ENCODE measurements around the gene COL16A1.

Gene COL16A1

GRCh38 chr1:31624309-31624708 is 79.5 kb downstream of the COL16A1 start:
- Histone ChIP-seq H3K4me1 (ENCODE audit: insufficient read depth, low read length) (no peaks in the 10 kb centered on the region), H3K9ac (ENCODE audit: low read depth, low read length) (no peak overlapping the region), H3K27ac (ENCODE audit: low read length) (no peak overlapping the region), H3K4me3 (ENCODE audit: low read length) (no peak overlapping the region), H3K36me3 (ENCODE audit: insufficient read depth, low read depth, low read length) (peaks cover 14% of the 10 kb centered on the region), H3K9me3 (ENCODE audit: insufficient read depth, low read depth, low read length) (no peaks in the 10 kb centered on the region), H3K27me3 (ENCODE audit: insufficient read depth, low read length) (peaks cover 8% of the 10 kb centered on the region; the same call in 1 of the 2 replicates)

GRCh38 chr1:31623365-31623764 is 80.5 kb downstream of the COL16A1 start:
- Histone ChIP-seq H3K4me3 (ENCODE audit: low read length) (no peak overlapping the region), H3K36me3 (ENCODE audit: insufficient read depth, low read depth, low read length) (peaks cover 5% of the 10 kb centered on the region; the same call in 1 of the 2 replicates), H3K9ac (ENCODE audit: low read depth, low read length) (no peak overlapping the region), H3K27me3 (ENCODE audit: insufficient read depth, low read length) (peaks cover 17% of the 10 kb centered on the region), H3K4me1 (ENCODE audit: insufficient read depth, low read length) (no peaks in the 10 kb centered on the region), H3K9me3 (ENCODE audit: insufficient read depth, low read depth, low read length) (no peaks in the 10 kb centered on the region), H3K27ac (ENCODE audit: low read length) (no peak overlapping the region)

GRCh38 chr1:31621847-31622730 is 81.7 kb downstream of the COL16A1 start:
- no peak overlapping the region for H3K27ac ChIP-seq (ENCODE audit: low read length)
- no peak overlapping the region for H3K9ac ChIP-seq (ENCODE audit: low read depth, low read length)
- H3K4me1 ChIP-seq (ENCODE audit: insufficient read depth, low read length): no peaks in the 10 kb centered on the region
- peaks cover 28% of the 10 kb centered on the region for H3K27me3 ChIP-seq (ENCODE audit: insufficient read depth, low read length)
- H3K9me3 ChIP-seq (ENCODE audit: insufficient read depth, low read depth, low read length): no peaks in the 10 kb centered on the region
- no peak overlapping the region for H3K4me3 ChIP-seq (ENCODE audit: low read length)
- H3K36me3 ChIP-seq (ENCODE audit: insufficient read depth, low read depth, low read length): no peaks in the 10 kb centered on the region

GRCh38 chr1:31621498-31621820 is 82.4 kb downstream of the COL16A1 start:
- no peaks in the 10 kb centered on the region for H3K36me3 ChIP-seq (ENCODE audit: insufficient read depth, low read depth, low read length)
- H3K27ac ChIP-seq (ENCODE audit: low read length): no peak overlapping the region
- H3K9me3 ChIP-seq (ENCODE audit: insufficient read depth, low read depth, low read length): no peaks in the 10 kb centered on the region
- H3K4me3 ChIP-seq (ENCODE audit: low read length): no peak overlapping the region
- no peak overlapping the region for H3K9ac ChIP-seq (ENCODE audit: low read depth, low read length)
- no peaks in the 10 kb centered on the region for H3K4me1 ChIP-seq (ENCODE audit: insufficient read depth, low read length)
- peaks cover 34% of the 10 kb centered on the region for H3K27me3 ChIP-seq (ENCODE audit: insufficient read depth, low read length)

- Histone ChIP-seq H3K9me3 (ENCODE audit: insufficient read depth, low read depth, low read length) (no peaks in the 10 kb centered on the region), H3K27ac (ENCODE audit: low read length) (no peak overlapping the region), H3K4me3 (ENCODE audit: low read length) (no peak overlapping the region), H3K36me3 (ENCODE audit: insufficient read depth, low read depth, low read length) (no peaks in the 10 kb centered on the region), H3K27me3 (ENCODE audit: insufficient read depth, low read length) (peaks cover 40% of the 10 kb centered on the region), H3K4me1 (ENCODE audit: insufficient read depth, low read length) (no peaks in the 10 kb centered on the region), H3K9ac (ENCODE audit: low read depth, low read length) (no peak overlapping the region)
Measured at GRCh38 chr1:31620631-31621497, 83.0 kb downstream of the COL16A1 start.

- Histone ChIP-seq H3K9ac (ENCODE audit: low read depth, low read length) (no peak overlapping the region), H3K9me3 (ENCODE audit: insufficient read depth, low read depth, low read length) (no peaks in the 10 kb centered on the region), H3K27me3 (ENCODE audit: insufficient read depth, low read length) (peaks cover 50% of the 10 kb centered on the region), H3K4me1 (ENCODE audit: insufficient read depth, low read length) (no peaks in the 10 kb centered on the region), H3K36me3 (ENCODE audit: insufficient read depth, low read depth, low read length) (no peaks in the 10 kb centered on the region), H3K27ac (ENCODE audit: low read length) (no peak overlapping the region), H3K4me3 (ENCODE audit: low read length) (no peak overlapping the region)
Measured at GRCh38 chr1:31618916-31619846, 84.6 kb downstream of the COL16A1 start.

GRCh38 chr1:31617916-31618746 is 85.7 kb downstream of the COL16A1 start:
- H3K27ac ChIP-seq (ENCODE audit: low read length): no peak overlapping the region
- H3K9ac ChIP-seq (ENCODE audit: low read depth, low read length): peak overlapping the region; percentile 51; the same call in 1 of the 2 replicates
- H3K27me3 ChIP-seq (ENCODE audit: insufficient read depth, low read length): peaks cover 50% of the 10 kb centered on the region
- no peaks in the 10 kb centered on the region for H3K4me1 ChIP-seq (ENCODE audit: insufficient read depth, low read length)
- no peaks in the 10 kb centered on the region for H3K36me3 ChIP-seq (ENCODE audit: insufficient read depth, low read depth, low read length)
- H3K4me3 ChIP-seq (ENCODE audit: low read length): peak overlapping the region; percentile 74
- no peaks in the 10 kb centered on the region for H3K9me3 ChIP-seq (ENCODE audit: insufficient read depth, low read depth, low read length)

GRCh38 chr1:31617218-31617915 is 86.5 kb downstream of the COL16A1 start, which contains the start of gene HCRTR1:
Gene HCRTR1 (plus strand): TSS chr1:31617689. CDS start chr1:31619193, 1,504 bp downstream.
- Histone ChIP-seq H3K9ac (ENCODE audit: low read depth, low read length) (peak within 1 kb of the TSS; percentile 51; the same call in 1 of the 2 replicates), H3K27me3 (ENCODE audit: insufficient read depth, low read length) (peaks cover 50% of the 10 kb centered on the region), H3K4me3 (ENCODE audit: low read length) (peak within 1 kb of the TSS; percentile 74), H3K36me3 (ENCODE audit: insufficient read depth, low read depth, low read length) (no peaks in the 10 kb centered on the region), H3K27ac (ENCODE audit: low read length) (no peak within 1 kb of the TSS), H3K4me1 (ENCODE audit: insufficient read depth, low read length) (no peaks in the 10 kb centered on the region), H3K9me3 (ENCODE audit: insufficient read depth, low read depth, low read length) (no peaks in the 10 kb centered on the region)

GRCh38 chr1:31615939-31616338 is 87.9 kb downstream of the COL16A1 start:
- H3K9ac ChIP-seq (ENCODE audit: low read depth, low read length): no peak overlapping the region

GRCh38 chr1:31615414-31615813 is 88.4 kb downstream of the COL16A1 start:
- Histone ChIP-seq H3K9me3 (ENCODE audit: insufficient read depth, low read depth, low read length) (no peaks in the 10 kb centered on the region), H3K9ac (ENCODE audit: low read depth, low read length) (no peak overlapping the region), H3K4me1 (ENCODE audit: insufficient read depth, low read length) (no peaks in the 10 kb centered on the region), H3K4me3 (ENCODE audit: low read length) (no peak overlapping the region), H3K36me3 (ENCODE audit: insufficient read depth, low read depth, low read length) (no peaks in the 10 kb centered on the region), H3K27me3 (ENCODE audit: insufficient read depth, low read length) (peaks cover 50% of the 10 kb centered on the region), H3K27ac (ENCODE audit: low read length) (no peak overlapping the region)

More at GRCh38 chr1:31615939-31616338, 87.9 kb downstream of the COL16A1 start:
- no peak overlapping the region for H3K4me3 ChIP-seq (ENCODE audit: low read length)
- H3K9me3 ChIP-seq (ENCODE audit: insufficient read depth, low read depth, low read length): no peaks in the 10 kb centered on the region
- H3K27ac ChIP-seq (ENCODE audit: low read length): no peak overlapping the region
- H3K27me3 ChIP-seq (ENCODE audit: insufficient read depth, low read length): peaks cover 50% of the 10 kb centered on the region
- no peaks in the 10 kb centered on the region for H3K4me1 ChIP-seq (ENCODE audit: insufficient read depth, low read length)
- H3K36me3 ChIP-seq (ENCODE audit: insufficient read depth, low read depth, low read length): no peaks in the 10 kb centered on the region
